ENCODE measurements around the gene CHRND. TPM values are rescaled to one million over a fixed set of nuclear protein-coding genes. Genes with fewer than 3 reads are reported as not detected.

CHRND gene
- total and polyA plus RNA-seq, 2 donors: 1.3 TPM; not detected in 1

DNA sequence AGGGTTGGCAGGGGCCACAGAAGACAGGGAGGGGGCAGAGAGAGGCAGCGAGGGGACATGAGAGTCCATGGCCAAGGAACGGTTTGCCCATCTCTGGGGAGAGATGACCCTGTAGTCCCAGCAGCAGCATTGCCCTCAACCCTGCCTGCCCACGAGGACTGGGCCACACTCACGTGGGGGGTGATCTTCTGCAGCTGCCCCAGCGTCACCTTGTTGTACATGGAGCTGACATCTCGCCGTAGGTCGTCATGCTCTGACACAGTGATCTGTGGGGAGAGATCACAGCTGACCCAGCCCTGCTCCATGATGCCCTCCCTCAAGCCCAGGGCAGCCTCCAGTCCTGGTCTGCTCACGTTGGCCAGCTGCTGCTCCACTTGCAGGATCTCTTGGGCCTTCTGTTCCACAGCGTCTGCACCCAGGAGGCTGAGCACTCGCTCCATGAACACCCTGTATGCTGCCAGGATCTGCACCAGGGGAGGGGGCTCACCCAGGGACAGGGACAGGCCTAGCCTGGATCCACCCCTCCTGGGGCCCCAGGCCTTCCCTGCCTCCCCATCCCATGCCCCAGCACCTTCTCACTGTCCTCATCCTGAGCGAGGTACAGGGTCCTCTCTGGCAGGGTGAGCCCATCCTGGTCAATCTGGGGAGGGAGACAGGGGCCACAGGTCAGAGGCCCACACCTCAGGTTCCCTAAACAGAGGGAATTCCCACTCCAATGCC, 41.2 kb upstream of the CHRND start:
- WGBS: 75% methylated on average over 12 of the region's 12 CpGs
- no peak overlapping the region for H3K27ac ChIP-seq (ENCODE audit: low read depth)
- no peak overlapping the region for H3K4me3 ChIP-seq (ENCODE audit: low read depth, low read length)
- no peaks in the 10 kb centered on the region for H3K36me3 ChIP-seq (ENCODE audit: insufficient read depth)
- H3K4me1 ChIP-seq (ENCODE audit: insufficient read depth): no peaks in the 10 kb centered on the region
- no peak for DNase-seq (ENCODE audit: extremely low spot score)

DNA sequence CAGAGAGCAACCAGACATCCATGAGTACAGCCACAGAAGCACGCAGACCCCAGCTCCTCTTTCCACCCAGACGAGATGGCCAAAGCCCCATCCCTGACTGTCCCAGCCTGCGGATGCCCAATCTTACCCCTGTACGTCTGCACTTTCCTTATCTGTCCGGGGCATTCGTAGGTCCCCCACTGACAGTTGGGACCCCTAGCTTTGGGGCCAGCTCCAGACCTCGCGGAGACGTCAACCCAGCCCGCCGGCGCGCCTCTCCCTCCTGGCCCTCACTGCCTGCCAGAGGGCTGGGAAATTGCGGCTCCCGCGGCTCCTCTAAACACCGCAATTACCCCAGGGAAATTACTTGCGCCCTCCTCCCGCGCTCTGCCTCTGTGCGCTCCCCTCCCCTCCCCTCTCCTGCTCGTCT, 40.6 kb upstream of the CHRND start:
- DNase-seq (ENCODE audit: extremely low spot score): no peak
- no peak overlapping the region for H3K27ac ChIP-seq (ENCODE audit: low read depth)
- no peaks in the 10 kb centered on the region for H3K36me3 ChIP-seq (ENCODE audit: insufficient read depth)
- WGBS: 6% methylated on average over 22 of the region's 22 CpGs
- H3K4me3 ChIP-seq (ENCODE audit: low read depth, low read length): no peak overlapping the region
- H3K4me1 ChIP-seq (ENCODE audit: insufficient read depth): no peaks in the 10 kb centered on the region

DNA sequence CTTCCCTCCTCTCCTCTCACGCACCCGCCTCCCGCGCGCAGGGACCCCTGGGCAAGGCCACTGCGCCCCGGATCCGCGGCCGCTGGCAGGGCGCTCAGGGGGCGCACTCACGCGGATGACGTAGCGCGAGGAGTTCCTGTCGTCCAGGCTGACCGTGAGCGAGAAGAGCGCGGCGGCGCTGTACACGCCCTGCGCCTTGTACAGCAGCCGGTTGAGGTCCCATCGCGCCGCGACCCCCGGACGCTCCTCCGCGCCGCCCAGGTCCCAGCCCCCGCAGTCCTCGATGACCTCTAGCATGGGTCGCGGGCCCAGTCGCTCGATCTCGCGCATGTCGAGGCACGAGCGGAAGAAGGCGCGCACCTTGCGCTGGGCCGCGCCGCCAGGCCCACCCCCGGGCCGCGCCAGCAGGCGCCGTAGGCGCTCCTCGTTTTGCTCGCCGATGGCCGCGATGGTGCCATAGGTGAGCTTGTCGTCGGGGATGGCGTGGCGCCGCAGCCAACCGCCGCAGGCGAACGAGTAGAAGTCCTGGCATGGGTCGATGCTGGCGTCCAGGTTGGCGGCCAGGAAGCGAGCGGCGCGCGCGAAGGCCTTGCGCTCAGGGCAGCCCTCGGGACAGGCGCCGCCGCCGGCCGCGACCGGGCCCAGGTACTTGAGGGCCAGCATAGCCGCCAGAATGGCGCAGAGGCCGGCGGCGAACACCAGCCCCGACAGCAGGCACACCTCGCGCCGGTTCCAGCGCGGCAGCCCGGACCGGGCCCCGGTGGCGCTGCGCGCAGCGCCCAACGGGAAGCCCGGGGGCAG, 40.0 kb upstream of the CHRND start:
- H3K4me1 ChIP-seq (ENCODE audit: insufficient read depth): no peaks in the 10 kb centered on the region
- no peak for DNase-seq (ENCODE audit: extremely low spot score)
- no peaks in the 10 kb centered on the region for H3K36me3 ChIP-seq (ENCODE audit: insufficient read depth)
- no peak overlapping the region for H3K27ac ChIP-seq (ENCODE audit: low read depth)
- 2% methylated on average over 111 of the region's 111 CpGs for WGBS
- no peak overlapping the region for H3K4me3 ChIP-seq (ENCODE audit: low read depth, low read length)

DNA sequence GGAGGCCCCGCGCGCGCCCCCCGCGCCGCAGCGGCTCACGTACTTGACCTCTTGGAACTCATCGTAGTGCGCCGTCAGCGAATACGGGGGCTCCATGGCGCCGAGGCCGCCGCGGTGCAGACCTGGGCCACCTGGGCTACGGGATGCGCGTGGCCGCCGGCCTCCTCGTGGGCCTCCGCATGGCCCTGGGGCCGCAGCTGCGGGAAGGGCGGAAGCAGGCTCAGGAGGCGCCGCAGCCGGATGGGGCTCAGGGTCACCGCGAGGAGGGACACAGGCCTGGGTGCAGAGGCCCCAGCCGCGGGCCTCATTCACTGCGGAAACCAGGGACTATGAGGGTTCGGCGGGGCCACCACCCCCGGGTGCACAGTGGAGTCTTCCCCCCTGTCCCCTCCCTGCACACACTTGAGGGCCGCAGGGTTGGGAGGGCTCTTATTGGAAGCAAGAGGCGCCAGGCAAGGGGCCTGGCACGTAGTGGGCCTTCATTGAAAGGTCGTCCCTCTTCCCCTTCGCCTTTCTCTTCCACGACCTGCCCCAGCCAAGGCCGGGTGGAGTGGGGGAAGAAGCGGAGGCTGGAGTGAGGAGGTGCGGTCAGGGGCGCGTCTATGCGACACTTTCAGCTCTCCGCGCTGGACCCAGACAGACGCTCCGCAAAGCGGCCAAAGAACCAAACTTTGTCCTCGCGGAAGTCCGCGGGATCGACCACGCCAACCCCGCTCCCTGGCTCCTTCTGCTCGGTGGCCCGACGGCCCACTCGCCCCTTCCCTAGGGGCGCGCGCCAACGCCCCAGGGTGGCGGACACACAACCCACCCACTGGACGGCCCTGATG, 39.2 kb upstream of the CHRND start:
- Histone ChIP-seq H3K27ac (ENCODE audit: low read depth) (no peak overlapping the region), H3K36me3 (ENCODE audit: insufficient read depth) (no peaks in the 10 kb centered on the region), H3K4me1 (ENCODE audit: insufficient read depth) (no peaks in the 10 kb centered on the region), H3K4me3 (ENCODE audit: low read depth, low read length) (no peak overlapping the region)
- DNase-seq (ENCODE audit: extremely low spot score): no peak
- WGBS: 3% methylated on average over 74 of the region's 74 CpGs

DNA sequence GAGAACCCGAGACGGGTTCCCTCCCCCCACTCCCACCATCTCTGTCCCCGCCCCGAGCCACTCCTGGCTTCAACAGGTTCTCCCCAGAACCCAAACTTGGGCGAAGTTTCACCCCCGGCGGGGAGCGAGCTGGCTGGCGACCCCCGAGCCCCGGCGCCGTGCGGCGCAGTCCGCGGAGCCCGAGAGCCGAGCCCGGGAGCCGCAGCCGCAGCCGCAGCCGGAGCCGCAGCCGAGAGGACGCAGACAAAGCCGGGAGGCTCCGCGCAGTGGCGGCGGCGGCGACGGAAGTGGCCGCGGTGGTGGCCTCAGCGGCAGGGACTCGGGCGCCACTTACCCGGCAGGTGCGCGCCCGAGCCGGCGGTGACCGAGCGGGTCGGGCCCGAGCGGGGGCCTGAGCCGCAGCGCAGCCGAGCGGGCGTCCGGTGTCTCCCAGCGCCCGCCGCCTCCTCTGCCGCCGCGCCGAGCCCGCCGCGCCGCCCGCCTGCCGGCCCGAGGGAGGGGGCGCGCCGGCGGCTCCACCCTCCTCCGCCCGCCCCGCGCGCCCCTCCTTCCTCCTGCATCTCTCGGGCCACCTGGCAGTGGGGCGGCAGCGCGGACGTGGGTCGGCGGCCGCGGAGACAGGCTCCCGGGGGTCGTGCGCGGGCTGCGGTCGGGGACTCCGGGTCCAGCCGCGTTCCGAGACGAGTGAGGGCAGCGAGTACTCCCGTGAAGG, 38.4 kb upstream of the CHRND start, which contains the start of gene ECEL1:
Gene ECEL1 (minus strand): TSS at position 450 of the 712 bp plus-strand sequence. CDS start 1,181 bp downstream, outside the sequence.
- no peak for DNase-seq (ENCODE audit: extremely low spot score)
- Histone ChIP-seq H3K4me3 (ENCODE audit: low read depth, low read length) (peak within 1 kb of the TSS; percentile 12), H3K4me1 (ENCODE audit: insufficient read depth) (no peaks in the 10 kb centered on the region), H3K27ac (ENCODE audit: low read depth) (no peak within 1 kb of the TSS), H3K36me3 (ENCODE audit: insufficient read depth) (no peaks in the 10 kb centered on the region)
- WGBS: 2% methylated on average over 100 of the region's 102 CpGs

DNA sequence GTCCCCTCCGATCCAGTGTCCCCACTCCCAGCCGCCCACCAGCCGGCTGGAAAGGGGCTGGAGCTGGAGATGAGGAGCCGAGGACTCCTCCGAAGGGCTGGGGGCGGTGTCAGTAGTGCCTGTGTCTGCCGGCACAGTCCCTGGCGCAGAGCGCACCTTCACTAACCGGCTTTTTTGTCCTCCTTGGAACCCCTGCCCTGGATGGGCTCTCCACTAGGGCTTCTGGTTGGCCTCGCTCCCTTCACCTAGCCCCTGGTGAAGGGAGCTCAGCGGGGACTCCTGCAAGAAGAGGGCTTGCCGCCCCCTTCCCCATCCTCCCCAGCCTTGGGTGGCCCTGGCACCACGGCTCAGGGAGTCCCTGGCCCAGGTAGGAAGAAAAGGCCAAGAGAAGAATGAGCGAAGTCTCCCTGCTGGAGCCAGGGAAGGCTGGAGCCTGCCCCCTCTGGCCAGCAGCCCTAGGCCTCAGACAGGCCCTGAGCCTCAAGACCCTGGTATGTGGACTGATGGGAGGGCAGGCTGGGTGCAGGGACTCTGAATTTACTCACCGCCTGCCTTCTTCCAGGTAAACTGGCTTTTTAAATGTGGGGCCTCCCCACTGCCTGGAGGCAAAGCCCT, 37.8 kb upstream of the CHRND start:
- WGBS: 39% methylated on average over 16 of the region's 16 CpGs
- Histone ChIP-seq H3K27ac (ENCODE audit: low read depth) (no peak overlapping the region), H3K4me3 (ENCODE audit: low read depth, low read length) (no peak overlapping the region), H3K4me1 (ENCODE audit: insufficient read depth) (no peaks in the 10 kb centered on the region), H3K36me3 (ENCODE audit: insufficient read depth) (no peaks in the 10 kb centered on the region)
- no peak for DNase-seq (ENCODE audit: extremely low spot score)

DNA sequence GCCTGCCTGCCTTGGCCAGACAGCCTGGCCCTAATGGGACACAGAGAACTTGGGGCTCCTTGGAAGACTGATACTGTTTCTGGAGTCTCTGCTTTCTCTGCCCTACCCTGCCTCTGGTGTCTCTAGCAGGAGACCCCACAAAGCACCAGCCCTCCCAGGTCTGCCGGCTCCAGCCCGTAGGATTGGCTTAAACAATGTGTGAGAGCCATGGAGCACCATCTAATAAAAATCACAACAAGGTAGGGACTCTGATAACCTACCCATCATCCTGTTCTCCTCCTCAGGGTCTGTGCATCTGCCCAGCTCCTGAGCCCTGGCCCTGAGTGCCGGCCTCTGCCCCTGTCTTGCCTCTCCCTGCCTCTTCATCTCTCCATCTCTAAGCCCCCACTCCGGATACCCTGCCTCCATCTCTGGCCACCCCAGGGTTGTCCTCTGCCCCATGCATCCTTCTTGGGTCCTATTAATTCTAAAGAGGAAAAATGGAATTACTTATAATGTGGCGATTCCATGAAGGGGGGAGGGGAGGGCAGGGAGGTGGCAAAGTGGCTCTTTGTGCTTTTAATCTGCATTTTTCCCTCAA, 37.1 kb upstream of the CHRND start:
- no peak for DNase-seq (ENCODE audit: extremely low spot score)
- WGBS: 81% methylated on average over 5 of the region's 5 CpGs

DNA sequence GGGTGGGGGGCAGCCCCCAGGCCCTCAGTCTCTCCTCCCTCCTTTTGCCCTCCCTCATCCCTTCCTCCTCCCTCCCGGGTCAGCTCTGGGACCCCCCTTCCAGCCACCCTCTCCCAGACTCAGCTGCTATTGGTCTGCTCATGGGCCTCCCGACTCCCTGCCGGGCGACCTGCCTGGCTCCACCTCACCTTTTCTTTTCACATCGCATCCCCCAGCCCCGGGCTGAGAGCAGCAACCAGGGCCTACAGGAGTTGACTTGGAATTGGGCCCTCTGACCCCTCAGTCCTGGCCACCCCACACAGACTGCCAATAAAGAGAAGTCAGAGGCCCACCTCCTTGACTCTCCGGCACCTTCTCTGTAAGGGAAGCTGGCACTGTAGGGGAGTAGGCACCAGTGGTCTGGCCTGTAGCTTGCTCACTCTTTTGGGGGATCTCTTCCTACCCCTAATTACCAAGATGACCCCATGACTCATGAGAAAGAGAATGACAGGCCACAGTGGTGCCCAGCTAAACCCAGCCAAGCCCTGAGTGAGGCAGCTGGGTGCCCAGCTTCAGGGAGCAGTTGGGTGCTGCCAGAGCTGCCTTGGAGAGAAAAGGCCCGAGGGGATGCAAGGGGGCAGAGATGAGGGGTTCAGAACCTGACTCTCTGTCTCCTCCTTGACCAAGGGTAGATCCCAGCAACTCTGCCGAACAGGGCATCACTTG, 36.3 kb upstream of the CHRND start:
- no peak overlapping the region for H3K27ac ChIP-seq (ENCODE audit: low read depth)

More for the DNA sequence above, 37.1 kb upstream of the CHRND start:
- Histone ChIP-seq H3K4me1 (ENCODE audit: insufficient read depth) (no peaks in the 10 kb centered on the region), H3K27ac (ENCODE audit: low read depth) (no peak overlapping the region), H3K4me3 (ENCODE audit: low read depth, low read length) (no peak overlapping the region), H3K36me3 (ENCODE audit: insufficient read depth) (no peaks in the 10 kb centered on the region)

DNA sequence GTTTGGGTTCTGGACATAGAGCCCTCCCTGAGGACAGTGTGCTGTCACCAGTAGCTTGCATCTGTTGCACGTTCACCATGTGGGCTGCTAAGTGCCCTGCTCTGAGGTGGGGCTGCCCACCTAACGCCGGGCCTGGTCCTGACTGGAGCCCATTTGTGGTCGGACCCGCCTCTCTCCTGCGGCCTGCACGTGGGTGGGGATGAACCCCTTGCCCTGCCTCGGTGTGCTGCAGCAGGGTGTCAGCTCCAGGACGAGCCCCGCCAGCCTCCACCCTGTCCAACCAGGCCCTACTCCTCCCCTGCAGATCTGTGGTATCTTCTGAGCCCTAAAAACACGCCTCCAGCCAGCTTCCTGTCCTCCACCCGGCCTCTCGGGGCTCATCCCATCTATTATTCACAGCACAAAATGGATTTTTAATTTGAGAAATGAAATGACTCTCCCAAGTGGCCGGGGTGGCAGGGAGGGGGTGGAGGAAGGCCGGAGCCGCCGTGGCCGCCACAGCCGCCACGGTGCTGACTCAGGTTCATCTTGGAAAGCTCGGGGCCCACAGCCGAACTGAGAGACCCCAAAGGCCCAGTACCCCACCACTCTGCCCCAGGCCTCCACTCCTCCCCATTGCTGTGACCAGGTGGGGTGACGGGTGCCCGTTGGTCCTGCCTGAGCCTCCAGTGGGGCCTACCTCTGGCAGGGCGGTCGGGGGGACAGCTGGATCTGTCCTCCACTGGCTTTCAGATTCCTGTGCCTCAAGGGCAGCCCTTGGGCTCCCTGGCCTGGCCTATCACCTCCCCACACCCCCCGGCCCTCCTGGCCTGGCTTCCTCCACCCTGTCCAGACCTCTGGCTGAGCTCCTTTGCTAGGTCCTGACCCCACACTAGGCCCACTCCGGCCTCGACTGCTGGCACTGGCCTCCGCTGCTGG, 35.5 kb upstream of the CHRND start:
- WGBS: 86% methylated on average over 30 of the region's 30 CpGs
- H3K36me3 ChIP-seq (ENCODE audit: insufficient read depth): no peaks in the 10 kb centered on the region

More for the DNA sequence above, 36.3 kb upstream of the CHRND start:
- H3K36me3 ChIP-seq (ENCODE audit: insufficient read depth): no peaks in the 10 kb centered on the region
- no peak for DNase-seq (ENCODE audit: extremely low spot score)
- whole genome bisulfite sequencing: 70% methylated on average over 9 of the region's 9 CpGs
- H3K4me3 ChIP-seq (ENCODE audit: low read depth, low read length): no peak overlapping the region
- H3K4me1 ChIP-seq (ENCODE audit: insufficient read depth): no peaks in the 10 kb centered on the region

DNA sequence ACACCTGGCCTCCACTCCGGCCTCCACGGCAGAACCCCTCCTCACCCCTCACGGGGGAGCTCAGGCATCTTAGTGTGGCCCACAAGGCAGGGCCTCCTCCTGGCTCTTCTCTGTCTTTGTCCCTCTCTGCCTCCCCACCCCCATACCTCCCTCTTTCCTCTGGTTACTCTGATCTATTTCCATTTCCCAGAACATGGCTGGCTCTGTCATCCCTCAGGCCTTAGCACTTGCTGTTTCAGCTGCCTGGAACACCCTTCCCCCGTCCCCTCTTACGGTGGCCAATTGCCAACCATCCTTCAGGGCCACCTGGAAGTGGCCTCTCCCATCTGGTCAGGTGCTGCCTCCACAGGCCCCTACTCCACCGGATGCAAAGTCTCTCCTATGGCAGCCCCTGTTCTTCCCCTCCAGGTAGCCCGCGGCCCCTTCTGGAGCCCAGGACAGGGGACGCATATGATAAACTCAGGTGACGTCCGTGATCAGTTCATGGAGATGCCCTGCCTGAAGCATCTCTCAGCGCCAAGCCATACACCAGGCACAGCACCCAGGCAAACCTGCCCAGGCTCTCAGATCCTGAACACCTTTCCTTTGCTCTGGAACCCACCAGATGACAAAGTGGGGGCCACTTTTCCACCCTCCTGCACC, 34.7 kb upstream of the CHRND start:
- WGBS: 93% methylated on average over 12 of the region's 12 CpGs
- DNase-seq (ENCODE audit: extremely low spot score): no peak

More for the DNA sequence above, 35.5 kb upstream of the CHRND start:
- Histone ChIP-seq H3K27ac (ENCODE audit: low read depth) (no peak overlapping the region), H3K4me1 (ENCODE audit: insufficient read depth) (no peaks in the 10 kb centered on the region), H3K4me3 (ENCODE audit: low read depth, low read length) (no peak overlapping the region)
- no peak for DNase-seq (ENCODE audit: extremely low spot score)

More for the DNA sequence above, 34.7 kb upstream of the CHRND start:
- Histone ChIP-seq H3K36me3 (ENCODE audit: insufficient read depth) (no peaks in the 10 kb centered on the region), H3K27ac (ENCODE audit: low read depth) (no peak overlapping the region), H3K4me3 (ENCODE audit: low read depth, low read length) (no peak overlapping the region), H3K4me1 (ENCODE audit: insufficient read depth) (no peaks in the 10 kb centered on the region)

Measured in urinary bladder (tissue), 4 donors.